DND-41 (cell line): ENCODE data around the gene NCOA3.

ENCODE experiments used
- EZH2 ChIP-seq: IDR thresholded peaks from 3 replicates; pipeline ENCODE4 v1.6.1; 2012; ENCODE audit warnings: borderline replicate concordance, low read depth, mild to moderate bottlenecking, moderate library complexity, low read length, inconsistent platforms; ENCODE audit not compliant: severe bottlenecking
- TF ChIP-seq, protein P1 (sequence below): IDR thresholded peaks from 2 replicates; pipeline ENCODE4 v1.5.1; 2012; ENCODE audit warnings: borderline replicate concordance, low read length, moderate library complexity, mild to moderate bottlenecking; ENCODE audit not compliant: poor library complexity, severe bottlenecking; ENCODE audit errors: extremely low read depth

DNA sequence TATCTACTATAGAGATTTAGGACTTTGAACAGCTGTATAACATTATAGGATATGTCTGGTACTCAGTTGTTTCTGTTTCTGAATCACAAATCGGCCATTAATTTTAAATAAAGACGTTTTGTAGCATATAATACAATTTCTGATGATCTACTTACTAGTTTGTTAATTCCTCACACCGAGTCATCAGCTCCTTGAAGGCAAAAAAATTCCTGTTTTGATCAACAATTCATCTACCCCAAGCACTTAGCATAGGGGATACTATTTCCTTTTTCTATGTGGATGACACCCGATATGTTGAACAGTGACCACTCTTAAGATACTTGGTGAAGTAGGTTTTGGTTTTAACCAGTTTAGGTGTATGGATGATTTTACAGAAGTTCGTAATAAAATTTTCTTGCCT is 107.3 kb downstream of the NCOA3 start:
- TF ChIP-seq, protein P1, sequence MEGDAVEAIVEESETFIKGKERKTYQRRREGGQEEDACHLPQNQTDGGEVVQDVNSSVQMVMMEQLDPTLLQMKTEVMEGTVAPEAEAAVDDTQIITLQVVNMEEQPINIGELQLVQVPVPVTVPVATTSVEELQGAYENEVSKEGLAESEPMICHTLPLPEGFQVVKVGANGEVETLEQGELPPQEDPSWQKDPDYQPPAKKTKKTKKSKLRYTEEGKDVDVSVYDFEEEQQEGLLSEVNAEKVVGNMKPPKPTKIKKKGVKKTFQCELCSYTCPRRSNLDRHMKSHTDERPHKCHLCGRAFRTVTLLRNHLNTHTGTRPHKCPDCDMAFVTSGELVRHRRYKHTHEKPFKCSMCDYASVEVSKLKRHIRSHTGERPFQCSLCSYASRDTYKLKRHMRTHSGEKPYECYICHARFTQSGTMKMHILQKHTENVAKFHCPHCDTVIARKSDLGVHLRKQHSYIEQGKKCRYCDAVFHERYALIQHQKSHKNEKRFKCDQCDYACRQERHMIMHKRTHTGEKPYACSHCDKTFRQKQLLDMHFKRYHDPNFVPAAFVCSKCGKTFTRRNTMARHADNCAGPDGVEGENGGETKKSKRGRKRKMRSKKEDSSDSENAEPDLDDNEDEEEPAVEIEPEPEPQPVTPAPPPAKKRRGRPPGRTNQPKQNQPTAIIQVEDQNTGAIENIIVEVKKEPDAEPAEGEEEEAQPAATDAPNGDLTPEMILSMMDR = no peak
- TF ChIP-seq EZH2 = no peak
